DMS153 treated with DMSO at 0.1 percent for 48 hours (cell line): ENCODE results near the gene C1orf21.

ENCODE experiments used
- DNase-seq: peaks from one replicate; lab custom pipeline; 2025; ENCODE audit not compliant: unreplicated experiment; lab: John Stamatoyannopoulos, UW

The C1orf21 gene

DNA sequence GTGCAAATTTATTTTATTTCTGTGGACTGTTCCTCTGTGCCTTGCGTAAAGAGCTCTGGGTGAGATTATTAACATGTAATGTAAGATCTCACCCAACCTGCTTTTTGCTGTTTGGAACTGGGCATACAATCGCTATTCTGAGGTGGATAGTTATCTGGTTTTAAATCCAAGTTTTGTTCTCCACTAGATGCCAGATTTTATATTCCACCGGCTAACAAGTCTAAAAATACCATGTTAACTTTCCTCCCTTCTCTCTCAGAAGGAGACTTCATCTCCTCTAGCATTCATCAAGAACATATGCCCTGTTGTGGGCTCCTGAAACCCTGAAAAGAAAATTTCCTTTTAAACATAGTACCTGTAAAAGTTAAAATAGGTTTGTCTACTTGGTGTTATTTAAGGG, 56.4 kb downstream of the C1orf21 start:
- DNase-seq: no peak

- DNase-seq: no peak
Measured at GRCh38 chr1:184443624-184444023, 56.8 kb downstream of the C1orf21 start.

DNA sequence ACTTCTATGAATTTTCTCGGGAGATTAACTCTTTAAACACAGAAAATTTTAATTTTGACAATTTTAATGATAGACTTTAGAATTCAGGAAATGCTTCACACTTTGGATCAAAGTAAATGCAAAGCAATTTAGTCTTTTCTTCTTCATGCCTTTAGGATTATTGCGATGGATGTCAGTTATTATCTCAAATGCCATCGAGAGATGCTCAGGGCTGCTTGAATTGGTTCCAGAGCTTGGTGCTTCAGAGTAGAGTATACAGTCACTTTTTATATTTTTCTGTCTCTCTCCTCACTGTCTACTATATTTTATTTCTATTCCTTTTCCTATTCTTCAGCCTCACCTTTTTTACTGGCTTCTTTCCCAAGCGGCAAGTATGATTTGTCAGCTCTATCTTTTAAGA, 59.2 kb downstream of the C1orf21 start:
- no peak for DNase-seq

GRCh38 chr1:184447651-184448185, 60.9 kb downstream of the C1orf21 start:
- no peak for DNase-seq

DNA sequence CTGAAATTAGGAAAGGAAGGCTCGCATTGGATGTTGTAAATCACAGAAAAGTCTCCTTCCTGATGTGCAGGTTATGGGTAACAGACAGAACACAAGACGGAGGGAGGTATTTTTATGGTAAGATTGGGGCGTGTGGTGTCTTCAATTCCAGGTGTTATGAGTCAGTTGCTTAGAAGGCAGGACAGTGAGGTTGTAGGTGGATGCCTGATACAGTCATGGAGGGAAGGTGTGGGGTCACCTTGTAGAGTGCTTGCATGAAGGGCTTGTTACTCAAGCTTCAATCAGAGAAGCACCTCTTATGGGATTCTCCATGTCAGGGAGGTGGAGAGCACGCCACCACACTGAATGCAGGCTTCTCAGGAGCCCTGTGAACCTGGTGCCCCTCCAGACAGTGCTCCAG, 63.1 kb downstream of the C1orf21 start:
- no peak for DNase-seq

GRCh38 chr1:184455786-184456185, 69.0 kb downstream of the C1orf21 start:
- DNase-seq: no peak

DNA sequence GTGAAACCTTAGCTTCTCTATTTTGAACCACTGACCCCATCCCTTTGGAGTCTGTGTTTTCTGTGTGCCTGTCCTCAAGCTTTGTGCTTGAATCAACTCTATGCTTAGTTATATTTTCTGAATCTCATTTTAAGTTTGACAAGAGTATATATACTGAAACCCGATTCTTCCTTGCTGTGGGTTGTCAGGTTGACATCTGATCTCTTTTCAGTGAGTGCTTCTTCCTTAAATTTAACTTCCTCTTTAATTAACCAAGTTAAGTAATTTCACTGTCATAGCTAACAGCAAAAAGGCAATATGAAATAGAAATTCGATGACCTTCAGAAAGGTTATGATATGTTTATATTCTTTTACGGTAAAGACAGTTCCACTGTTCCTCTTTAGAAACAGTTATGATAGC, 69.4 kb downstream of the C1orf21 start:
- DNase-seq: no peak

DNA sequence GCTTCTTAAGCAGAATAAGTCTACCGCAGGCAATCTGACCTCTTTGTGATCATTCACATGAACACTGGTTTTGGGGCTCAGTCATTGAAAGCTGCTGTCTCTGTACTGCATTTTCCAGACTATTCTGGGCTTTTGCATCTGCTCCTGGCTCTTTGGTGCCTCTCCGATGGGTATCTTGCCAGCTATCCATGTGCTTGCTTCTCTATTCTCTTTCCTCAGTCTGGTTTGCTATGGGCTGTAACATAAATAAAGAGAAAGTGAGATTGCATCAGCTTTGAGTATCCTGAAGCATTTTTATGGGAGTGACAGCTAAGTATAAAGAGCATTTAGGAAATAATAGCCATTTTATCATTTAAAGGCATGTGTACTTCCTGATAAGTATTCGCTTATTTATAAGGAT, 70.7 kb downstream of the C1orf21 start:
- no peak for DNase-seq

- DNase-seq: no peak
Measured at GRCh38 chr1:184461321-184461720, 74.5 kb downstream of the C1orf21 start.

- no peak for DNase-seq
Measured at GRCh38 chr1:184462155-184462554, 75.3 kb downstream of the C1orf21 start.

GRCh38 chr1:184462990-184463389, 76.2 kb downstream of the C1orf21 start:
- no peak for DNase-seq

DNA sequence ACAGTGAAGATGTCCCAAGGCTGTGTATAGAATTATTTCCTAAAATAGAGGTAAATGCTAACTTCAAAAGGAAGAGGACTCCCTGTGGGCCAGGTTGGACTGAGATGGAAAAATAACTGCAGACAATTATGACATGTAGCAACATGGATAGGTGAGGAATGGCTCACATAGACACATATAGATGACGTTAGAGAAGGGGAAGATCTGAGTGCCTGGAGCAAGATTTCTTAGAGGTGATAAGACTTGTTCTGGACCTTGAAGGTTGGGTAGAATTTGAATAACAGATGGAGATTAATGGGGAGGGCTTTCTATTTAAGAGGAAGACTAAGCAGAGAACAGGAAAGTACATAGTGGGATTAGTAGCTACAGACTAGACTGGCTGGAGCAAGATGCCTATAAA, 76.9 kb downstream of the C1orf21 start:
- DNase-seq: no peak

- no peak for DNase-seq
Measured at GRCh38 chr1:184464757-184465156, 77.9 kb downstream of the C1orf21 start.

GRCh38 chr1:184465489-184466146, 78.8 kb downstream of the C1orf21 start:
- no peak for DNase-seq

DNA sequence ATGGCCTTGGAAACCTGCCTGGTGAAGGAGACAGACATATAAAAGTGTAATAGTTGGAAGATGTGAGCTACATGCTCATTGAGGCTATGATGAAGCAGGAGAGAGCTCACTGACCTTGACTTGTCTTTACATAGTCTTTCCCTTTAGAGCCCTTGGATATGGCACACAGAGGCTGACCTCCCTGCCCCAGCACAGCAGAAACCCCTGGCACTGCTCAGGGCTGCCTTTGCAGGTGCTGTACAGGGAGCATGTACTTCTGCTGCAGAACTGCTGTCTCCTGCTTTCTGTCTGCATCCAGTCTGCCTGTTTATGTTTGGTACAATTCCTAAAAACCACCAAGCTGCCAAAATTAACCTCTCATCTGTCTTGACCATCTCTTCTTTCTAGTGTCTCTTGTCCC, 80.5 kb downstream of the C1orf21 start:
- DNase-seq: no peak

DNA sequence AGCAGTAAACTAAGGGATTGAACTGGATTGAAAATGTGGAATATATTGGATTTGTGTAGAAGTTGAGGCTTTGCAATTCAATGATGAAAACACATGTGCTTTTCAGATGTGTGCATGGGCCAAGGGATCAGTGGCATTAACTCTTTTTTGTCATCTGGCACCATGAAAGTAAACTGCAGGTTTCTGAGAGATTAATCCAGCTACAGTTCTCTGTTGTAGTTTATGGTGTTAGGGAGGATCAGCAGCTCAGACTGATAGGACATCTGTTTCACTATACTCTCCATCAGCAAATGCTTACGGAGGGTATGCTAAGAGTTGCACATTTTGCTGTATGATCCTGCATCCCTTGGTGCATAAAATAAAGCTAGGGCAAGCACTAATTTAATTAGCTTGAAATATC, 82.6 kb downstream of the C1orf21 start:
- no peak for DNase-seq

- DNase-seq: no peak
Measured at GRCh38 chr1:184471686-184472085, 84.9 kb downstream of the C1orf21 start.

- no peak for DNase-seq
Measured at GRCh38 chr1:184472136-184472535, 85.3 kb downstream of the C1orf21 start.

DNA sequence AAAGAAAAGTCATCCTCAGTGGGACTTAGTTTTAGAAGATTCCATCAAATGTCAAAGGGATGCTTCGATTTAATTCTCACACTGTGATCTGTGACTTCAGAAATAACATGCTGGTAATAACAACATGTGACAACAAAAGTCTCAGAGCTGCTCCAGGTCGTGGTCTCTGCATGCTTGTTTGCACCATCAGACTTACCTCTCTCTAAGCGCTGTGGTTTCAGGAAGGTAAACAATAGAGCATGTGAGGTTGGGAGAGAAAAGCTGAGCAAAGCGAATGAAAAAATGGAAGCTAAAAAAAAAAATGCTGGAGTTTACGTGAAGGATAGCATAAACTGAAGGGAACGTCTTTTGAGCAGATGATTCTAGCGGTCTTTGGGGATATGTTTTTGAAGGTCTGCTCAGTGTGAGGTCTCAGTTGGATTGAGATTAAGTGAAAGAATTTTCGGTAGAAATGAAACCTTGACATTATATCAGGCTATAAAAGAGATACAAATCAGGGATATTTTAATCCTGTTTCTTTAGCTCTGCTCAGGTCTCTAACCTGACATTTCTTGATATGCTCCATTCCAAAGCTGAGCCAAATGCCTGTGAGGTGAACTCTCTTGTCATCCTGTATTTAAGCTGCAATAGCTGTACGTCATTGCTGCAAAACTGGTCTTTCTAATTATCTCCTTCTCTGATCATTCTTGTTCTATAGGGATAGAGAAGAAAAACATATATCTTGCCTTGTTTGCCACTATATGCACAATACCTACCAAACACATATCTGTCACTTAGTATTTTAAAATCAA, 86.5 kb downstream of the C1orf21 start:
- no peak for DNase-seq

GRCh38 chr1:184476187-184476586, 89.4 kb downstream of the C1orf21 start:
- DNase-seq: no peak

DNA sequence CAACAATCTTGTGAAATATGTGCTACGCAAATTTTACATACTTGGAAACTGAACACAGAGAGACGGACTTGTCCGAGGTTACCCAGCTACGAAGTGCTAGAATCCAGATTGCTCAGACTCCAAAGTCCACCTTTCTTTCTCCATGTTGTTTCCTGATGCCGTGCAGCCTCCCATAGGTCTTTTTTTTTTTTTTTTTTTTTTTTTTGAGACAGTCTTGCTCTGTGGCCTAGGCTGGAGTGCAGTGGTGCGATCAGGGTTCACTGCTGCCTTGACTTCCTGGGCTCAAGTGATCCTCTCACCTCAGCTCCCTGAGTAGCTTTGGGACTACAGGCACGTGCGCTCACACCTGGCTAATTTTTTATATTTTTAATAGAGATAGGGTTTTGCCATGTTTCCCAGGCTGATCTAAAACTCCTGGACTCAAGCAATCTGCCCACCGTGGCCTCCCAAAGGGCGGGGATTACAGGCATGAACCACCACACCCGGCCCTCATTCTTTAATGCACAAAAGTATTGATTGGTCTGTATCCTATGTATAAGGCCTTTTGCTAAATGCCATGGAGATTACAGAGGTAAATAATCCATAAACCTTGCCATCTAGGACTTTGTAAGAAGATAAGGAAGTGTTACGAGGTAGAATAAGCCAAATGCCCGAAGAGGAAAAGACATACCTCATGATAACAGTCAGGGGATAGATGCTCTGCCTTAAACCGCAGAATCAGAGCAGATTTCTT, 92.8 kb downstream of the C1orf21 start:
- no peak for DNase-seq

DNA sequence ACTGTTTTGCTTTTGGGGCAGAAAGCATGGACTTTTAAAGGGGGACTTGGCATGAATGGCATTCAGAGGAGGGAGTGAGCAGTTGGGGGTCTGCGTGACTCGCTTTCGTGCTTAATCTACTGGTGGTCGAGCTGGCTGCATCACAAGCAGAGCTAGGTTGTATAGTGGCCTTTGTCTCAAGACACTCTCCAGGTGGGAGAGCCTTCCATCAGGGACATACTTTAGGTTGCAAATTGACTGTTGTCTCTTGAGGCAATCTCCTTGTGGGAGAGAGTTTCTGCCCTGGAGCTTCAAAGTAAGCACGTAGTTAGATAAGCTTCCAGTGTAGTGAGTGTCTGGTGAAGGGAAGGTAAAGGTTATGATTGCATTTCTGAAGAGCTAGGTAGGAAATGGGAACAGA, 93.9 kb downstream of the C1orf21 start:
- no peak for DNase-seq
